WTC11 (cell line): ENCODE results near the gene MYLK2. TPM values are rescaled to one million over a fixed set of nuclear protein-coding genes. Genes with fewer than 3 reads are reported as not detected.

Experiments
- ATAC-seq: fragments of 200-7000 bp; cut with Tn5 transposase; 2 replicates; pipeline ENCODE4 v1.10.0; 2021; ENCODE audit warnings: mild to moderate bottlenecking, moderate library complexity
- CTCF ChIA-PET: fragments of 300-600 bp; sonication (Branson Sonifier 250); formaldehyde crosslinking; loops from one replicate; lab custom pipeline; 2021; ENCODE audit warnings: antibody characterized with exemption; lab: Charles Lee
- POLR2A ChIA-PET: fragments of 350-600 bp; sonication (Branson Sonifier 250); formaldehyde crosslinking; loops from one replicate; lab custom pipeline; 2021; ENCODE audit warnings: antibody characterized with exemption; lab: Charles Lee
- DNase-seq: peaks from one replicate; pipeline ENCODE4 v3.0.0; 2021; ENCODE audit warnings: low spot score
- H3K27ac Mint-ChIP-seq: 2 replicates; pipeline ENCODE4 v1.8.0; 2021; ENCODE audit warnings: mixed read lengths
- H3K27me3 Mint-ChIP-seq: 2 replicates; pipeline ENCODE4 v1.8.0; 2021; ENCODE audit warnings: low read depth, mild to moderate bottlenecking, moderate library complexity, mixed read lengths
- H3K36me3 Mint-ChIP-seq: 2 replicates; pipeline ENCODE4 v1.8.0; 2021; ENCODE audit warnings: mixed read lengths
- H3K4me1 Mint-ChIP-seq: 2 replicates; pipeline ENCODE4 v1.8.0; 2022; ENCODE audit warnings: mixed read lengths
- H3K4me3 Mint-ChIP-seq: 2 replicates; pipeline ENCODE4 v1.8.0; 2021; ENCODE audit warnings: mild to moderate bottlenecking, moderate library complexity, mixed read lengths
- H3K9me3 Mint-ChIP-seq: 2 replicates; pipeline ENCODE4 v1.8.0; 2021; ENCODE audit warnings: mixed read lengths
- CREM ChIP-seq: sonication (generic); formaldehyde crosslinking; IDR thresholded peaks from 2 replicates; pipeline ENCODE4 v1.8.1; 2022; ENCODE audit warnings: mild to moderate bottlenecking, missing genetic modification reagents, moderate library complexity
- CTCF ChIP-seq: fragments of 200-600 bp; IDR thresholded peaks from 2 replicates; pipeline ENCODE4 v1.8.0; 2022; ENCODE audit warnings: antibody characterized with exemption
- EMX1 ChIP-seq: fragments of 250-450 bp; sonication (Bioruptor Pico); IDR thresholded peaks from 2 replicates; pipeline ENCODE4 v1.8.0; 2021; ENCODE audit warnings: mild to moderate bottlenecking
- FOXP1 ChIP-seq: sonication (generic); formaldehyde crosslinking; IDR thresholded peaks from 2 replicates; pipeline ENCODE4 v1.8.0; 2022; ENCODE audit warnings: missing genetic modification reagents, mild to moderate bottlenecking, moderate library complexity, borderline replicate concordance
- JAZF1 ChIP-seq: fragments of 250-450 bp; sonication (Bioruptor Pico); IDR thresholded peaks from 2 replicates; pipeline ENCODE4 v1.9.0; 2021; ENCODE audit warnings: moderate library complexity, mild to moderate bottlenecking, inconsistent platforms
- KAT7 ChIP-seq: sonication (generic); formaldehyde crosslinking; IDR thresholded peaks from 2 replicates; pipeline ENCODE4 v1.8.1; 2023; ENCODE audit warnings: missing genetic modification reagents, mild to moderate bottlenecking, borderline replicate concordance
- MXD4 ChIP-seq: fragments of 250-450 bp; sonication (Bioruptor Pico); IDR thresholded peaks from 2 replicates; pipeline ENCODE4 v1.8.0; 2021; ENCODE audit warnings: mild to moderate bottlenecking, moderate library complexity, borderline replicate concordance
- MYBL2 ChIP-seq: sonication (generic); formaldehyde crosslinking; IDR thresholded peaks from 2 replicates; pipeline ENCODE4 v1.8.1; 2023; ENCODE audit warnings: mild to moderate bottlenecking, moderate library complexity, missing genetic modification reagents
- NR3C1 ChIP-seq: sonication (generic); formaldehyde crosslinking; conservative IDR thresholded peaks from 2 replicates; pipeline ENCODE4 v1.8.1; 2023; ENCODE audit warnings: low read depth, mild to moderate bottlenecking, missing genetic modification reagents
- PRRX2 ChIP-seq: fragments of 250-450 bp; sonication (Bioruptor Pico); IDR thresholded peaks from 2 replicates; pipeline ENCODE4 v1.8.0; 2021; ENCODE audit warnings: mild to moderate bottlenecking
- SOX15 ChIP-seq: fragments of 250-450 bp; sonication (Bioruptor Pico); IDR thresholded peaks from 2 replicates; pipeline ENCODE4 v1.9.0; 2021; ENCODE audit warnings: mild to moderate bottlenecking
- USF1 ChIP-seq: sonication (generic); formaldehyde crosslinking; IDR thresholded peaks from 2 replicates; pipeline ENCODE4 v1.8.0; 2022; ENCODE audit warnings: mild to moderate bottlenecking, missing genetic modification reagents
- USF2 ChIP-seq: sonication (generic); formaldehyde crosslinking; IDR thresholded peaks from 2 replicates; pipeline ENCODE4 v1.8.1; 2023; ENCODE audit warnings: mild to moderate bottlenecking, missing genetic modification reagents, moderate library complexity
- ZNF263 ChIP-seq: sonication (generic); formaldehyde crosslinking; IDR thresholded peaks from 2 replicates; pipeline ENCODE4 v1.8.1; 2022; ENCODE audit warnings: low read depth, mild to moderate bottlenecking, moderate library complexity, missing genetic modification reagents
- ZNF317 ChIP-seq: sonication (generic); formaldehyde crosslinking; IDR thresholded peaks from 2 replicates; pipeline ENCODE4 v1.8.1; 2023; ENCODE audit warnings: low read depth, mild to moderate bottlenecking, moderate library complexity, missing genetic modification reagents, borderline replicate concordance
- ZNF423 ChIP-seq: fragments of 250-450 bp; sonication (Bioruptor Pico); IDR thresholded peaks from 2 replicates; pipeline ENCODE4 v2.1.2; 2022; ENCODE audit warnings: mild to moderate bottlenecking, moderate library complexity
- total RNA-seq: library from RNA; stranded (reverse); gene quantifications from 3 replicates; pipeline ENCODE4 v1.2.3, GENCODE V29; 2021
- TF ChIP-seq, protein P1 (sequence below): fragments of 250-450 bp; sonication (Bioruptor Pico); IDR thresholded peaks from 2 replicates; pipeline ENCODE4 v1.9.0; 2021; ENCODE audit warnings: moderate library complexity, mild to moderate bottlenecking, inconsistent platforms, borderline replicate concordance
- TF ChIP-seq, protein P2 (sequence below): sonication (generic); formaldehyde crosslinking; conservative IDR thresholded peaks from 2 replicates; pipeline ENCODE4 v1.8.1; 2022; ENCODE audit warnings: mild to moderate bottlenecking, missing genetic modification reagents
- TF ChIP-seq, protein P3 (sequence below): fragments of 250-450 bp; sonication (Bioruptor Pico); conservative IDR thresholded peaks from 2 replicates; pipeline ENCODE4 v1.9.0; 2021; ENCODE audit warnings: mild to moderate bottlenecking
- TF ChIP-seq, protein P4 (sequence below): sonication (generic); formaldehyde crosslinking; IDR thresholded peaks from 2 replicates; pipeline ENCODE4 v1.8.1; 2022; ENCODE audit warnings: low read depth, missing genetic modification reagents, borderline replicate concordance
- TF ChIP-seq, protein P5 (sequence below): sonication (generic); formaldehyde crosslinking; IDR thresholded peaks from 2 replicates; pipeline ENCODE4 v1.8.1; 2023; ENCODE audit warnings: mild to moderate bottlenecking, missing genetic modification reagents, borderline replicate concordance
- TF ChIP-seq, protein P6 (sequence below): fragments of 250-450 bp; sonication (Bioruptor Pico); IDR thresholded peaks from 2 replicates; pipeline ENCODE4 v2.1.2; 2022; ENCODE audit warnings: mild to moderate bottlenecking, moderate library complexity

MYLK2 gene
- total RNA-seq, 1 experiment from 2014 or later = 0.28 TPM

GRCh38 chr20:31862506-31862905 is 43.4 kb downstream of the MYLK2 start (continued):
- TF ChIP-seq, protein P1, sequence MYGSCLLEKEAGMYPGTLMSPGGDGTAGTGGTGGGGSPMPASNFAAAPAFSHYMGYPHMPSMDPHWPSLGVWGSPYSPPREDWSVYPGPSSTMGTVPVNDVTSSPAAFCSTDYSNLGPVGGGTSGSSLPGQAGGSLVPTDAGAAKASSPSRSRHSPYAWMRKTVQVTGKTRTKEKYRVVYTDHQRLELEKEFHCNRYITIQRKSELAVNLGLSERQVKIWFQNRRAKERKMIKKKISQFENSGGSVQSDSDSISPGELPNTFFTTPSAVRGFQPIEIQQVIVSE (CRISPR knock-in tag) = no peak
- TF ChIP-seq USF1 (CRISPR knock-in tag) (no peak), JAZF1 (CRISPR knock-in tag) (no peak), KAT7 (CRISPR knock-in tag) (no peak), FOXP1 (CRISPR knock-in tag) (no peak), USF2 (CRISPR knock-in tag) (no peak), PRRX2 (no peak), NR3C1 (CRISPR knock-in tag) (no peak), CREM (no peak)
- TF ChIP-seq, protein P2, sequence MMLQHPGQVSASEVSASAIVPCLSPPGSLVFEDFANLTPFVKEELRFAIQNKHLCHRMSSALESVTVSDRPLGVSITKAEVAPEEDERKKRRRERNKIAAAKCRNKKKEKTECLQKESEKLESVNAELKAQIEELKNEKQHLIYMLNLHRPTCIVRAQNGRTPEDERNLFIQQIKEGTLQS = no peak
- TF ChIP-seq, protein P3, sequence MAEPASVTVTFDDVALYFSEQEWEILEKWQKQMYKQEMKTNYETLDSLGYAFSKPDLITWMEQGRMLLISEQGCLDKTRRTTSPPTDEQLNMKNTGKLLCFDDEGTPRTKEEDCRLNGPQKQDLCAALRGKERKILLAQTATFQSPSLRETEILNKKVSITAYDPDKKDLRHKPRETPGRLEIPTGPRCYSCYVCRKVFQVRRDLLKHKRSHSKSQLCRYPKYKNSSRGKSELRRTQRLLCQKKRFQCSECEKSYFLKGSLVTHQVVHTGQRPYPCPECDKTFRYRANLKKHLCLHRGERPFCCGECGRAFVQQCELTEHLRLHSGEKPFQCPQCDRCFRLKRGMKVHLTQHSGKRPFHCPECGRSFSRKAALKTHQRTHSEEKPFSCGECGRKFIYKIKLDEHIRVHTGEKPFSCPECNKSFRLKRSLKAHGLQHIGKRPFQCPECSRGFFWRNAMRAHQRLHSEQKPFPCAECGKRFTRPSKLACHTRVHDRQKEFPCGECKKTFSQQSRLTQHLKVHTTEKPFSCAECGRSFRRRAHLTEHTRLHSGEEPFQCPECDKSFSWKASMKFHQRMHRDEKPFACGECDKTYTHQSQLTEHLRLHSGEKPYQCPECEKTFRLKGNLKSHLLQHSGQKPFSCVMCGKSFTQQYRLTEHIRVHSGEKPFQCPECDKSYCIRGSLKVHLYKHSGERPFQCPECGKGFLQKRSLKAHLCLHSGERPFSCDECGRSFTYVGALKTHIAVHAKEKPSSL = no peak

- Mint-ChIP-seq H3K4me1 (peaks cover 18% of the 10 kb centered on the region), H3K27me3 (peaks cover 42% of the 10 kb centered on the region), H3K36me3 (no peaks in the 10 kb centered on the region), H3K4me3 (no peak overlapping the region), H3K27ac (no peak overlapping the region), H3K9me3 (no peaks in the 10 kb centered on the region)
- DNase-seq (peak; percentile 7), ATAC-seq (no peak)
- ChIA-PET POLR2A (interaction anchor here (0.6 to 0.9 kb wide), 2 partner anchors 82 to 369 kb away, joined by 3 read pairs; no protein-coding TSS in a partner anchor), CTCF (interaction anchor here (1.0 to 1.8 kb wide), 4 partner anchors 10 to 154 kb away, joined by 3 to 5 read pairs (median 4); partner anchors contain the start of gene PDRG1)
- TF ChIP-seq CTCF = no peak
- TF ChIP-seq EMX1 = no peak
- no peak for TF ChIP-seq SOX15
- no peak for TF ChIP-seq ZNF263 (CRISPR knock-in tag)
- no peak for TF ChIP-seq MXD4
- TF ChIP-seq ZNF423 = no peak
- TF ChIP-seq, protein P4, sequence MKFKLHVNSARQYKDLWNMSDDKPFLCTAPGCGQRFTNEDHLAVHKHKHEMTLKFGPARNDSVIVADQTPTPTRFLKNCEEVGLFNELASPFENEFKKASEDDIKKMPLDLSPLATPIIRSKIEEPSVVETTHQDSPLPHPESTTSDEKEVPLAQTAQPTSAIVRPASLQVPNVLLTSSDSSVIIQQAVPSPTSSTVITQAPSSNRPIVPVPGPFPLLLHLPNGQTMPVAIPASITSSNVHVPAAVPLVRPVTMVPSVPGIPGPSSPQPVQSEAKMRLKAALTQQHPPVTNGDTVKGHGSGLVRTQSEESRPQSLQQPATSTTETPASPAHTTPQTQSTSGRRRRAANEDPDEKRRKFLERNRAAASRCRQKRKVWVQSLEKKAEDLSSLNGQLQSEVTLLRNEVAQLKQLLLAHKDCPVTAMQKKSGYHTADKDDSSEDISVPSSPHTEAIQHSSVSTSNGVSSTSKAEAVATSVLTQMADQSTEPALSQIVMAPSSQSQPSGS (CRISPR knock-in tag) = no peak
- TF ChIP-seq MYBL2 (CRISPR knock-in tag) = no peak
- TF ChIP-seq, protein P5, sequence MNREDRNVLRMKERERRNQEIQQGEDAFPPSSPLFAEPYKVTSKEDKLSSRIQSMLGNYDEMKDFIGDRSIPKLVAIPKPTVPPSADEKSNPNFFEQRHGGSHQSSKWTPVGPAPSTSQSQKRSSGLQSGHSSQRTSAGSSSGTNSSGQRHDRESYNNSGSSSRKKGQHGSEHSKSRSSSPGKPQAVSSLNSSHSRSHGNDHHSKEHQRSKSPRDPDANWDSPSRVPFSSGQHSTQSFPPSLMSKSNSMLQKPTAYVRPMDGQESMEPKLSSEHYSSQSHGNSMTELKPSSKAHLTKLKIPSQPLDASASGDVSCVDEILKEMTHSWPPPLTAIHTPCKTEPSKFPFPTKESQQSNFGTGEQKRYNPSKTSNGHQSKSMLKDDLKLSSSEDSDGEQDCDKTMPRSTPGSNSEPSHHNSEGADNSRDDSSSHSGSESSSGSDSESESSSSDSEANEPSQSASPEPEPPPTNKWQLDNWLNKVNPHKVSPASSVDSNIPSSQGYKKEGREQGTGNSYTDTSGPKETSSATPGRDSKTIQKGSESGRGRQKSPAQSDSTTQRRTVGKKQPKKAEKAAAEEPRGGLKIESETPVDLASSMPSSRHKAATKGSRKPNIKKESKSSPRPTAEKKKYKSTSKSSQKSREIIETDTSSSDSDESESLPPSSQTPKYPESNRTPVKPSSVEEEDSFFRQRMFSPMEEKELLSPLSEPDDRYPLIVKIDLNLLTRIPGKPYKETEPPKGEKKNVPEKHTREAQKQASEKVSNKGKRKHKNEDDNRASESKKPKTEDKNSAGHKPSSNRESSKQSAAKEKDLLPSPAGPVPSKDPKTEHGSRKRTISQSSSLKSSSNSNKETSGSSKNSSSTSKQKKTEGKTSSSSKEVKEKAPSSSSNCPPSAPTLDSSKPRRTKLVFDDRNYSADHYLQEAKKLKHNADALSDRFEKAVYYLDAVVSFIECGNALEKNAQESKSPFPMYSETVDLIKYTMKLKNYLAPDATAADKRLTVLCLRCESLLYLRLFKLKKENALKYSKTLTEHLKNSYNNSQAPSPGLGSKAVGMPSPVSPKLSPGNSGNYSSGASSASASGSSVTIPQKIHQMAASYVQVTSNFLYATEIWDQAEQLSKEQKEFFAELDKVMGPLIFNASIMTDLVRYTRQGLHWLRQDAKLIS = no peak
- no peak for TF ChIP-seq ZNF317
- TF ChIP-seq, protein P6, sequence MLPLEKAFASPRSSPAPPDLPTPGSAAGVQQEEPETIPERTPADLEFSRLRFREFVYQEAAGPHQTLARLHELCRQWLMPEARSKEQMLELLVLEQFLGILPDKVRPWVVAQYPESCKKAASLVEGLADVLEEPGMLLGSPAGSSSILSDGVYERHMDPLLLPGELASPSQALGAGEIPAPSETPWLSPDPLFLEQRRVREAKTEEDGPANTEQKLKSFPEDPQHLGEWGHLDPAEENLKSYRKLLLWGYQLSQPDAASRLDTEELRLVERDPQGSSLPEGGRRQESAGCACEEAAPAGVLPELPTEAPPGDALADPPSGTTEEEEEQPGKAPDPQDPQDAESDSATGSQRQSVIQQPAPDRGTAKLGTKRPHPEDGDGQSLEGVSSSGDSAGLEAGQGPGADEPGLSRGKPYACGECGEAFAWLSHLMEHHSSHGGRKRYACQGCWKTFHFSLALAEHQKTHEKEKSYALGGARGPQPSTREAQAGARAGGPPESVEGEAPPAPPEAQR (CRISPR knock-in tag) = no peak
Observed at GRCh38 chr20:31863296-31864085, 44.3 kb downstream of the MYLK2 start.
